ENCODE results near the gene CCDC90B. TPM values are rescaled to one million over a fixed set of nuclear protein-coding genes. Genes with fewer than 3 reads are reported as not detected.
"Not testable (repeated sequence)": the region's sequence is repeated elsewhere in the genome, so short reads cannot be mapped to it uniquely, and the experiment has no call there.

CCDC90B gene
- total and polyA plus RNA-seq, 5 donors, result 25.5 to 29.0 (median 27.2) TPM

DNA sequence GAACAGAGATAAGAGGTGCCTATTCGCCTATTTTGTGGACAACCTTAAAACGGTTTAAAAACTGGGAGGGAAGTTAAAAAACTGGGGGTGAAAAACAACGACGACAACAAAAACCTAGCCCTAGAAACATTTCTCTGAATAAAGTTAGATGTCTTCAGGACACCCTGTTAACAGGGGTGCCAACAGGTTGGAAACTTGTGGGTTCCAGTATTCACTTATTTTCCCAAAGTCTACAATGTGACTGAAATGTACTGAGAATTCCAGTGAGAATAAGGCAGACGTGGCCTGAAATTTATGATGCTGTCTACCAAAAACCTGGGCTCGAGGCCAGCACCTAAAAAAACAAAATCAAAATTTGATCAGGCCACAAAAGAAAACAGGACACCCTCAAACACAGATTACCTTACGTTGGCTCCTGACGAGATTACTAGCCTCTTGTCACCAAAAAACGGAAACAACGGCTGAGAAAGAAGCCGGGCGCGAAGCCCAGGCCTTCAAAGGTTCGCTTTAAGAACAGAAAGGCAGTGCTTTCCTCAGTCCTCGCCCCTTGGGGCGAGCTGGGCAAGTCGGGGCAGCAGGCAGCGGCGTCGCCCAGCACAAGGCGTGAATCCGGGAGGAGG lies 906 bp downstream of the CCDC90B start:
- H3K4me1 ChIP-seq (ENCODE audit: control insufficient read depth, insufficient read depth, low read length), result peaks cover 3% of the 10 kb centered on the region
- WGBS, result 2% methylated on average over 22 of the region's 22 CpGs
- intact Hi-C loops (cut with DNase I), result no loop called here
- peak overlapping the region; percentile 46 for H3K4me3 ChIP-seq (ENCODE audit: low read length)
- peak; percentile 80 to 83 for ATAC-seq
- no peaks in the 10 kb centered on the region for H3K9me3 ChIP-seq (ENCODE audit: control insufficient read depth, low read length)
- H3K27ac ChIP-seq (ENCODE audit: low read length), result peak overlapping the region; percentile 43
- no peaks in the 10 kb centered on the region for H3K27me3 ChIP-seq (ENCODE audit: control insufficient read depth, insufficient read depth)
- DNase-seq, result no peak

- intact Hi-C loops (cut with DNase I), result no loop called here
- peaks cover 3% of the 10 kb centered on the region for H3K4me1 ChIP-seq (ENCODE audit: control insufficient read depth, insufficient read depth, low read length)
- H3K4me3 ChIP-seq (ENCODE audit: low read length), result peak overlapping the region; percentile 46
- WGBS, result 9% methylated on average over 3 of the region's 3 CpGs
- no peak overlapping the region for H3K27ac ChIP-seq (ENCODE audit: low read length)
- H3K27me3 ChIP-seq (ENCODE audit: control insufficient read depth, insufficient read depth), result no peaks in the 10 kb centered on the region
- ATAC-seq (no peak), DNase-seq (no peak)
- no peaks in the 10 kb centered on the region for H3K9me3 ChIP-seq (ENCODE audit: control insufficient read depth, low read length)
These were observed 1.5 kb downstream of the CCDC90B start for GRCh38 chr11:83284501-83285150.

- H3K4me3 ChIP-seq (ENCODE audit: low read length), result no peak overlapping the region
- intact Hi-C loops (cut with DNase I), result no loop called here
- no peaks in the 10 kb centered on the region for H3K27me3 ChIP-seq (ENCODE audit: control insufficient read depth, insufficient read depth)
- peaks cover 3% of the 10 kb centered on the region for H3K4me1 ChIP-seq (ENCODE audit: control insufficient read depth, insufficient read depth, low read length)
- DNase-seq (no peak), ATAC-seq (no peak)
- 62% methylated on average over 4 of the region's 4 CpGs for WGBS
- H3K9me3 ChIP-seq (ENCODE audit: control insufficient read depth, low read length), result no peaks in the 10 kb centered on the region
- no peak overlapping the region for H3K27ac ChIP-seq (ENCODE audit: low read length)
These were observed 4.0 kb downstream of the CCDC90B start for GRCh38 chr11:83282084-83282716.

- H3K4me1 ChIP-seq (ENCODE audit: control insufficient read depth, insufficient read depth, low read length), result peaks cover 3% of the 10 kb centered on the region
- no peak for ATAC-seq
- H3K27me3 ChIP-seq (ENCODE audit: control insufficient read depth, insufficient read depth), result no peaks in the 10 kb centered on the region
- H3K27ac ChIP-seq (ENCODE audit: low read length), result no peak overlapping the region
- intact Hi-C loops (cut with DNase I), result no loop called here
- WGBS, result 56% methylated on average over 1 of the region's 1 CpG
- DNase-seq, result no peak
- no peak overlapping the region for H3K4me3 ChIP-seq (ENCODE audit: low read length)
- H3K9me3 ChIP-seq (ENCODE audit: control insufficient read depth, low read length), result no peaks in the 10 kb centered on the region
These were observed 5.9 kb downstream of the CCDC90B start for GRCh38 chr11:83280256-83280655.

DNA sequence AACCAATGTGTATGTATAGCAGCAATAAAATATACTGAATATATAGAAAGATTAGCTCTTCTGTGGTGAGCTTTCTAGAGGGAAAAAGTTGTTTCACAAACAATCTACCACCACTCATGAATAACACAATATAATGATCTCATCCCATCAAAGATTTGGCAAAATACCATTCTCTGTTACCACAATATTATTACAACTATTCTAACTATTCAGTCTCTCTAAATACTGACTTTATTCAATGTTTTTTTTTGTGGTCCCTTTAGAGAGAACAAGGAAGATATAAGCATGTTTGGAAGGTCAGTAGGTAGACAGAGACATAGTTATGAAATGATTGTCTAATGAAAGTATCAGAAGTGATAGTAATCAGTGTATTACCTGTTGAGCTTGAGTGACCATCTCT lies 7.8 kb downstream of the CCDC90B start:
- H3K9me3 ChIP-seq (ENCODE audit: control insufficient read depth, low read length), result no peaks in the 10 kb centered on the region
- no peaks in the 10 kb centered on the region for H3K27me3 ChIP-seq (ENCODE audit: control insufficient read depth, insufficient read depth)
- DNase-seq (no peak), ATAC-seq (no peak)
- no peak overlapping the region for H3K4me3 ChIP-seq (ENCODE audit: low read length)
- H3K4me1 ChIP-seq (ENCODE audit: control insufficient read depth, insufficient read depth, low read length), result no peaks in the 10 kb centered on the region
- intact Hi-C loops (cut with DNase I), result no loop called here
- no peak overlapping the region for H3K27ac ChIP-seq (ENCODE audit: low read length)

GRCh38 chr11:83275888-83276641 lies 10.1 kb downstream of the CCDC90B start:
- no peak overlapping the region for H3K27ac ChIP-seq (ENCODE audit: low read length)
- 93% methylated on average over 8 of the region's 8 CpGs for WGBS
- DNase-seq, result no peak
- H3K4me1 ChIP-seq (ENCODE audit: control insufficient read depth, insufficient read depth, low read length), result no peaks in the 10 kb centered on the region
- no peak for ATAC-seq
- H3K4me3 ChIP-seq (ENCODE audit: low read length), result no peak overlapping the region
- H3K9me3 ChIP-seq (ENCODE audit: control insufficient read depth, low read length), result no peaks in the 10 kb centered on the region
- no peaks in the 10 kb centered on the region for H3K27me3 ChIP-seq (ENCODE audit: control insufficient read depth, insufficient read depth)
- intact Hi-C loops (cut with DNase I), result no loop called here

GRCh38 chr11:83272627-83273026 lies 13.5 kb downstream of the CCDC90B start:
- H3K27ac ChIP-seq (ENCODE audit: low read length), result no peak overlapping the region
- no peaks in the 10 kb centered on the region for H3K4me1 ChIP-seq (ENCODE audit: control insufficient read depth, insufficient read depth, low read length)
- no peak overlapping the region for H3K4me3 ChIP-seq (ENCODE audit: low read length)
- intact Hi-C loops (cut with DNase I), result no loop called here
- no peaks in the 10 kb centered on the region for H3K27me3 ChIP-seq (ENCODE audit: control insufficient read depth, insufficient read depth)
- DNase-seq (no peak), ATAC-seq (no peak)
- H3K9me3 ChIP-seq (ENCODE audit: control insufficient read depth, low read length), result no peaks in the 10 kb centered on the region

GRCh38 chr11:83271734-83272133 lies 14.4 kb downstream of the CCDC90B start:
- ATAC-seq; H3K9me3 ChIP-seq (ENCODE audit: control insufficient read depth, low read length); H3K27ac ChIP-seq (ENCODE audit: low read length); H3K27me3 ChIP-seq (ENCODE audit: control insufficient read depth, insufficient read depth); H3K4me3 ChIP-seq (ENCODE audit: low read length); H3K4me1 ChIP-seq (ENCODE audit: control insufficient read depth, insufficient read depth, low read length); intact Hi-C loops (cut with DNase I); DNase-seq: not testable (repeated sequence)
- 98% methylated on average over 5 of the region's 5 CpGs for WGBS

GRCh38 chr11:83269080-83269479 lies 17.1 kb downstream of the CCDC90B start:
- intact Hi-C loops (cut with DNase I); H3K27ac ChIP-seq (ENCODE audit: low read length); ATAC-seq; H3K4me1 ChIP-seq (ENCODE audit: control insufficient read depth, insufficient read depth, low read length); H3K27me3 ChIP-seq (ENCODE audit: control insufficient read depth, insufficient read depth); DNase-seq; H3K9me3 ChIP-seq (ENCODE audit: control insufficient read depth, low read length); H3K4me3 ChIP-seq (ENCODE audit: low read length): not testable (repeated sequence)
- 74% methylated on average over 2 of the region's 2 CpGs for WGBS

DNA sequence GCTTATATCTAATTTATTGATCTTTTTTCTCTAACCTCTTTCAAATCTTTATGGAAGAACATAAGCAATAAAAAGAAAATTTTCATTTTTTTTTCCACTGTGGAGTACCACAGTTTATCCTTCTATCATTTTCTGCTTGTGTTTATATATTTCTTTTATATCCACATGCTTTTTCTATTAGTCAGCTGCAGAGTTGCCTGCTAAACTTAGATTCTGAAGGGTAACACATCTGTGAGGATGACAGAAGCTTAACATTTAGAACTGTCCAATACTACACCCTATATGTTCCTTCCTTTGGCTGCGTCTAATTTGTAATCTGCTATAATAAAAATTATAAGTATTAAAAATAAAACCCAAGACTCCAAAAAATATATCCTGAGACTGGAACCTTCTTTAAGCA lies 20.8 kb downstream of the CCDC90B start:
- intact Hi-C loops (cut with DNase I), result no loop called here
- Histone ChIP-seq H3K9me3 (ENCODE audit: control insufficient read depth, low read length) (no peaks in the 10 kb centered on the region), H3K27ac (ENCODE audit: low read length) (no peak overlapping the region), H3K4me1 (ENCODE audit: control insufficient read depth, insufficient read depth, low read length) (no peaks in the 10 kb centered on the region), H3K27me3 (ENCODE audit: control insufficient read depth, insufficient read depth) (no peaks in the 10 kb centered on the region), H3K4me3 (ENCODE audit: low read length) (no peak overlapping the region)
- DNase-seq (no peak), ATAC-seq (no peak)
- WGBS, result 80% methylated on average over 1 of the region's 1 CpG

GRCh38 chr11:83259559-83259958 lies 26.6 kb downstream of the CCDC90B start:
- Histone ChIP-seq H3K4me1 (ENCODE audit: control insufficient read depth, insufficient read depth, low read length) (no peaks in the 10 kb centered on the region), H3K27me3 (ENCODE audit: control insufficient read depth, insufficient read depth) (no peaks in the 10 kb centered on the region), H3K27ac (ENCODE audit: low read length) (peak overlapping the region; percentile 70), H3K9me3 (ENCODE audit: control insufficient read depth, low read length) (no peaks in the 10 kb centered on the region), H3K4me3 (ENCODE audit: low read length) (no peak overlapping the region)
- ATAC-seq (peak; percentile 34 to 72), DNase-seq (no peak)
- intact Hi-C loops (cut with DNase I), result loop anchor here in 2 of 4 donors (10.0 kb wide), 2 partner anchors 355 to 545 kb away; partner anchors contain the start of genes DDIAS (in 1 of the 2) and PRCP (in 1 of the 2)
- WGBS, result 76% methylated on average over 1 of the region's 1 CpG
